Natural killer cell (primary cell): ENCODE data around the gene LRRN2. TPM values are rescaled to one million over a fixed set of nuclear protein-coding genes. Genes with fewer than 3 reads are reported as not detected.

Source experiments
- ATAC-seq, 3 donors: fragments of 150-1000 bp in 2 of 3; fragments of 200-7000 bp in 1 of 3; cut with Tn5 transposase; 1 replicate in 1 of 3; 2 replicates in 2 of 3; pipeline ENCODE4 v1.10.0; 2021; ENCODE audit warnings: mild to moderate bottlenecking in 2 of 3, moderate library complexity in 2 of 3
- DNase-seq, 2 donors: peaks; one replicate each; pipeline versions ENCODE4 v3.0.0 to v3.0.0-alpha.2; 2013 to 2021; ENCODE audit warnings: mixed read lengths in 1 of 2
- H3K27ac ChIP-seq: one replicate; pipeline ENCODE4 v1.5.1; 2013; ENCODE audit warnings: mild to moderate bottlenecking, low read length
- H3K27me3 ChIP-seq: one replicate; pipeline ENCODE4 v1.6.1; 2013; ENCODE audit warnings: low read length; ENCODE audit not compliant: control insufficient read depth, insufficient read depth
- H3K36me3 ChIP-seq: one replicate; pipeline ENCODE4 v1.6.1; 2013; ENCODE audit warnings: low read length; ENCODE audit not compliant: control insufficient read depth, insufficient read depth
- H3K4me1 ChIP-seq: one replicate; pipeline ENCODE4 v1.6.1; 2013; ENCODE audit warnings: low read length; ENCODE audit not compliant: control insufficient read depth, insufficient read depth
- H3K4me3 ChIP-seq: one replicate; pipeline ENCODE4 v1.5.1; 2013; ENCODE audit warnings: low read length
- H3K9me3 ChIP-seq: one replicate; pipeline ENCODE4 v1.6.1; 2013; ENCODE audit warnings: low read length; ENCODE audit not compliant: control insufficient read depth, insufficient read depth
- H3K27ac Mint-ChIP-seq, 2 donors: one replicate each; pipeline ENCODE4 v1.8.0; 2022; ENCODE audit warnings: mild to moderate bottlenecking in 2 of 2, mixed read lengths in 2 of 2, moderate library complexity in 1 of 2
- H3K27me3 Mint-ChIP-seq, 2 donors: one replicate each; pipeline ENCODE4 v1.8.0; 2022; ENCODE audit warnings: low read depth in 2 of 2, mixed read lengths in 2 of 2
- H3K36me3 Mint-ChIP-seq: one replicate; pipeline ENCODE4 v1.8.0; 2022; ENCODE audit warnings: mixed read lengths
- H3K4me1 Mint-ChIP-seq, 2 donors: one replicate each; pipeline ENCODE4 v1.8.0; 2022; ENCODE audit warnings: mixed read lengths in 2 of 2
- H3K4me3 Mint-ChIP-seq: one replicate; pipeline ENCODE4 v1.8.0; 2022; ENCODE audit warnings: mild to moderate bottlenecking, moderate library complexity, mixed read lengths
- H3K9me3 Mint-ChIP-seq, 2 donors: one replicate each; pipeline ENCODE4 v1.8.0; 2022; ENCODE audit warnings: mixed read lengths in 2 of 2
- CTCF ChIP-seq: fragments of 200-600 bp; IDR thresholded peaks from one replicate; pipeline ENCODE4 v1.8.0; 2022; ENCODE audit warnings: antibody characterized with exemption
- WGBS: methylation state at CpG from one replicate; pipeline ENCODE4 v1.1.7; 2013; ENCODE audit warnings: missing lambda C conversion rate; ENCODE audit not compliant: insufficient coverage; 5-methylcytosine and 5-hydroxymethylcytosine counted together
- intact Hi-C: fragments of 100-400 bp; cut with micrococcal nuclease; formaldehyde crosslinking; loops from one replicate; pipeline ENCODE4 v1.14.2; 2022
- total RNA-seq, 4 donors: library from RNA; stranded (reverse); fragments of 120-200 nt in 1 of 4; gene quantifications; one replicate each; pipeline versions ENCODE4 v1.2.3 to v1.2.4, GENCODE V29; 2013 to 2022

Gene LRRN2
- total RNA-seq, 3 donors from 2014 or later (not counting 1 experiment from before 2014, with no cell fraction given) = 0.10 to 0.27 TPM; not detected in 1

GRCh38 chr1:204574865-204575163, 110.7 kb downstream of the LRRN2 start:
- H3K27ac ChIP-seq = no peak overlapping the region
- no peak overlapping the region for H3K27ac Mint-ChIP-seq
- no peaks in the 10 kb centered on the region for H3K36me3 Mint-ChIP-seq
- H3K9me3 ChIP-seq = no peaks in the 10 kb centered on the region
- no peak overlapping the region for H3K4me3 Mint-ChIP-seq
- H3K4me1 Mint-ChIP-seq = peaks cover 8 to 19% of the 10 kb centered on the region in 2 donors
- ATAC-seq (no peak), DNase-seq (no peak)
- H3K4me3 ChIP-seq = no peak overlapping the region
- no peaks in the 10 kb centered on the region for H3K27me3 ChIP-seq
- intact Hi-C loops = no loop called here
- TF ChIP-seq CTCF = no peak
- H3K27me3 Mint-ChIP-seq = no peaks in the 10 kb centered on the region
- peaks cover 14% of the 10 kb centered on the region for H3K4me1 ChIP-seq
- no peaks in the 10 kb centered on the region for H3K9me3 Mint-ChIP-seq
- 96% methylated on average over 3 of the region's 3 CpGs for WGBS
- H3K36me3 ChIP-seq = peaks cover 16% of the 10 kb centered on the region

- WGBS = 93% methylated on average over 5 of the region's 8 CpGs
Measured at GRCh38 chr1:204574016-204574864, 111.3 kb downstream of the LRRN2 start.

GRCh38 chr1:204572923-204573922, 112.3 kb downstream of the LRRN2 start:
- Histone ChIP-seq H3K4me3 (no peak overlapping the region), H3K27ac (no peak overlapping the region), H3K36me3 (peaks cover 21% of the 10 kb centered on the region), H3K9me3 (no peaks in the 10 kb centered on the region), H3K27me3 (no peaks in the 10 kb centered on the region), H3K4me1 (peaks cover 1% of the 10 kb centered on the region)
- intact Hi-C loops = no loop called here
- TF ChIP-seq CTCF = no peak
- Mint-ChIP-seq H3K4me3 (no peak overlapping the region), H3K36me3 (no peaks in the 10 kb centered on the region), H3K27me3 (no peaks in the 10 kb centered on the region), H3K4me1 (peaks cover 0 to 9% of the 10 kb centered on the region in 2 donors), H3K27ac (no peak overlapping the region), H3K9me3 (no peaks in the 10 kb centered on the region)
- no peak for DNase-seq
- 90% methylated on average over 8 of the region's 8 CpGs for WGBS
- no peak for ATAC-seq

More at GRCh38 chr1:204574016-204574864, 111.3 kb downstream of the LRRN2 start:
- Mint-ChIP-seq H3K27me3 (no peaks in the 10 kb centered on the region), H3K4me1 (peaks cover 6 to 17% of the 10 kb centered on the region in 2 donors), H3K27ac (no peak overlapping the region), H3K9me3 (no peaks in the 10 kb centered on the region), H3K36me3 (no peaks in the 10 kb centered on the region), H3K4me3 (no peak overlapping the region)
- H3K36me3 ChIP-seq = peaks cover 16% of the 10 kb centered on the region
- no peak for ATAC-seq
- H3K27ac ChIP-seq = no peak overlapping the region
- TF ChIP-seq CTCF = no peak
- no peaks in the 10 kb centered on the region for H3K27me3 ChIP-seq
- H3K4me1 ChIP-seq = peaks cover 9% of the 10 kb centered on the region
- DNase-seq = no peak
- intact Hi-C loops = no loop called here
- no peaks in the 10 kb centered on the region for H3K9me3 ChIP-seq
- H3K4me3 ChIP-seq = no peak overlapping the region
